Stomach (tissue), 4 donors: Measurements from ENCODE around the gene TP73.

Source experiments
- EP300 ChIP-seq: sonication (generic); formaldehyde crosslinking; IDR thresholded peaks from one replicate; pipeline ENCODE4 v1.6.1; 2017; ENCODE audit warnings: antibody characterized with exemption
- POLR2AphosphoS5 ChIP-seq, 3 donors: sonication (generic); formaldehyde crosslinking; IDR thresholded peaks; one replicate each; pipeline ENCODE4 v1.6.1; 2016; ENCODE audit warnings: antibody characterized with exemption in 3 of 3
- TF ChIP-seq, protein P1 (sequence below), 7 experiments: fragments of 450-650 bp in 4 of 7; fragments of 200-600 bp in 3 of 7; sonication (generic) in 3 of 7; IDR thresholded peaks; one replicate each; pipeline ENCODE4 v1.5.1; 2016 to 2019; ENCODE audit warnings: antibody characterized with exemption in 7 of 7, control low read depth in 2 of 7, mild to moderate bottlenecking in 1 of 7

GRCh38 chr1:3732434-3733093 is 80.2 kb downstream of the TP73 start:
- TF ChIP-seq POLR2AphosphoS5 (IDR thresholded peaks at IDR 0.05): no peak
- TF ChIP-seq, protein P1, sequence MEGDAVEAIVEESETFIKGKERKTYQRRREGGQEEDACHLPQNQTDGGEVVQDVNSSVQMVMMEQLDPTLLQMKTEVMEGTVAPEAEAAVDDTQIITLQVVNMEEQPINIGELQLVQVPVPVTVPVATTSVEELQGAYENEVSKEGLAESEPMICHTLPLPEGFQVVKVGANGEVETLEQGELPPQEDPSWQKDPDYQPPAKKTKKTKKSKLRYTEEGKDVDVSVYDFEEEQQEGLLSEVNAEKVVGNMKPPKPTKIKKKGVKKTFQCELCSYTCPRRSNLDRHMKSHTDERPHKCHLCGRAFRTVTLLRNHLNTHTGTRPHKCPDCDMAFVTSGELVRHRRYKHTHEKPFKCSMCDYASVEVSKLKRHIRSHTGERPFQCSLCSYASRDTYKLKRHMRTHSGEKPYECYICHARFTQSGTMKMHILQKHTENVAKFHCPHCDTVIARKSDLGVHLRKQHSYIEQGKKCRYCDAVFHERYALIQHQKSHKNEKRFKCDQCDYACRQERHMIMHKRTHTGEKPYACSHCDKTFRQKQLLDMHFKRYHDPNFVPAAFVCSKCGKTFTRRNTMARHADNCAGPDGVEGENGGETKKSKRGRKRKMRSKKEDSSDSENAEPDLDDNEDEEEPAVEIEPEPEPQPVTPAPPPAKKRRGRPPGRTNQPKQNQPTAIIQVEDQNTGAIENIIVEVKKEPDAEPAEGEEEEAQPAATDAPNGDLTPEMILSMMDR (IDR thresholded peaks at IDR 0.05): no peak
- no peak for TF ChIP-seq EP300
